ENCODE results near the gene SLC17A1. TPM values are rescaled to one million over a fixed set of nuclear protein-coding genes. Genes with fewer than 3 reads are reported as not detected.

Gene SLC17A1
- total and polyA plus RNA-seq, 2 of the 13 experiments (the other 11 are each of a cell fraction or from before 2014, with no cell fraction given), result 0.09 to 2.1 TPM

DNA sequence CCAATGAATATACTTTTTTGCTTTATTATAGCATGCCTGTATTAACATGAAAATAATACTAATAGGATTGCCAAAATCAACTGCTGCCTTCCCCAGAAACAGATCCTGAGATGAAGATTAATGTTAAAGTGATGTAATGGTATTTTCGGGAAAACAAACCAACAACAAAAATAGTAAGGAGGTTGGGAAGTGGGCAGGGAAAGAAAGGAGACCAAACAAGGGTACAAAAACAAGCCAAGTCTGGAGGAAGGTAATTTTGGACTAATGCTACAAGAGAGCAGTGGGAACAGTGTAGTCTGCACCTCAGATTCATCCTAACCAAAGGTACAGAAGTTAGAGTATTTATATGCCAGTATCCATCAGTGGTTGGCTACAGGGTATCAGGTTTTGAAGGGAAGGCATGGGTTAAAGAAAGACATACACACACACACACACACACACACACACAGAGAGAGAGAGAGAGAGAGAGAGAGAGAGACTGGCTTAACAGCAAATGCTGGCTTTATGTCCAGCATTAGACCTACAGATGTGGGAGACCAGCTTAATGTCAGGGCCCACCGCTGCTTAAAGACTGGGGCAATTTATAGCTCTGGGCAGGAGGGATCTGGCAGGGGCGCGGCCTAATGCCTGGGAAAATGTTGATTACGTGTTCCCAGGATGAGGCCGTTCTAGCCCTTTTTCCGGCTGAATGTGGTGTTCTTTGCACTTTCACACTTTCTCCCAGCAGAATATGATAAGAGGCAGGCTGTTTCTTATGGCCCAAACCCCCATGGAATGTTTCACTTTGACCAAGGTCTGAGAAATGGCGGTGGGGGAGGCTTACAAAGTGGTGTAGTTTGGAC, 3.8 kb upstream of the SLC17A1 start (continued):
- TF ChIP-seq SMAD1 (CRISPR knock-in tag; IDR thresholded peaks at IDR 0.05; ENCODE audit: borderline replicate concordance, low read depth) (no peak), TARDBP (CRISPR knock-in tag; IDR thresholded peaks at IDR 0.05) (peak; percentile 19; the same call in 1 of the 2 replicates), ZNF788 (CRISPR knock-in tag; IDR thresholded peaks at IDR 0.05; ENCODE audit: borderline replicate concordance) (peak; percentile 70; the same call in 1 of the 2 replicates), ZNF687 (CRISPR knock-in tag; IDR thresholded peaks at IDR 0.05) (peak; percentile 15; the same call in 1 of the 2 replicates), GFI1 (CRISPR knock-in tag; IDR thresholded peaks at IDR 0.05; ENCODE audit: borderline replicate concordance) (0 out of 2 replicates have a peak, but pooled peaks have one; percentile 49), NR2F2 (IDR thresholded peaks at IDR 0.05; ENCODE audit: borderline replicate concordance, low read depth) (peak; percentile 38; the same call in 1 of the 2 replicates), SNAPC2 (CRISPR knock-in tag; IDR thresholded peaks at IDR 0.05) (0 out of 2 replicates have a peak, but pooled peaks have one; percentile 37), CC2D1A (CRISPR knock-in tag; IDR thresholded peaks at IDR 0.05) (no peak), ELF3 (CRISPR knock-in tag; IDR thresholded peaks at IDR 0.05) (peak; percentile 38; the same call in 1 of the 2 replicates), E2F2 (CRISPR knock-in tag; IDR thresholded peaks at IDR 0.05; ENCODE audit: borderline replicate concordance) (no peak), JUN (CRISPR knock-in tag; IDR thresholded peaks at IDR 0.05) (0 out of 2 replicates have a peak, but pooled peaks have one; percentile 39), SP4 (CRISPR knock-in tag; IDR thresholded peaks at IDR 0.05) (peak; percentile 58; the same call in 1 of the 2 replicates), TOPORS (CRISPR knock-in tag; IDR thresholded peaks at IDR 0.05) (no peak), MAZ (IDR thresholded peaks at IDR 0.05; ENCODE audit: borderline replicate concordance, low read depth, low read length) (no peak), MAZ (CRISPR knock-in tag; IDR thresholded peaks at IDR 0.05; ENCODE audit: low read depth) (no peak)
- TF ChIP-seq, protein P1, sequence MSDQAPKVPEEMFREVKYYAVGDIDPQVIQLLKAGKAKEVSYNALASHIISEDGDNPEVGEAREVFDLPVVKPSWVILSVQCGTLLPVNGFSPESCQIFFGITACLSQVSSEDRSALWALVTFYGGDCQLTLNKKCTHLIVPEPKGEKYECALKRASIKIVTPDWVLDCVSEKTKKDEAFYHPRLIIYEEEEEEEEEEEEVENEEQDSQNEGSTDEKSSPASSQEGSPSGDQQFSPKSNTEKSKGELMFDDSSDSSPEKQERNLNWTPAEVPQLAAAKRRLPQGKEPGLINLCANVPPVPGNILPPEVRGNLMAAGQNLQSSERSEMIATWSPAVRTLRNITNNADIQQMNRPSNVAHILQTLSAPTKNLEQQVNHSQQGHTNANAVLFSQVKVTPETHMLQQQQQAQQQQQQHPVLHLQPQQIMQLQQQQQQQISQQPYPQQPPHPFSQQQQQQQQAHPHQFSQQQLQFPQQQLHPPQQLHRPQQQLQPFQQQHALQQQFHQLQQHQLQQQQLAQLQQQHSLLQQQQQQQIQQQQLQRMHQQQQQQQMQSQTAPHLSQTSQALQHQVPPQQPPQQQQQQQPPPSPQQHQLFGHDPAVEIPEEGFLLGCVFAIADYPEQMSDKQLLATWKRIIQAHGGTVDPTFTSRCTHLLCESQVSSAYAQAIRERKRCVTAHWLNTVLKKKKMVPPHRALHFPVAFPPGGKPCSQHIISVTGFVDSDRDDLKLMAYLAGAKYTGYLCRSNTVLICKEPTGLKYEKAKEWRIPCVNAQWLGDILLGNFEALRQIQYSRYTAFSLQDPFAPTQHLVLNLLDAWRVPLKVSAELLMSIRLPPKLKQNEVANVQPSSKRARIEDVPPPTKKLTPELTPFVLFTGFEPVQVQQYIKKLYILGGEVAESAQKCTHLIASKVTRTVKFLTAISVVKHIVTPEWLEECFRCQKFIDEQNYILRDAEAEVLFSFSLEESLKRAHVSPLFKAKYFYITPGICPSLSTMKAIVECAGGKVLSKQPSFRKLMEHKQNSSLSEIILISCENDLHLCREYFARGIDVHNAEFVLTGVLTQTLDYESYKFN (CRISPR knock-in tag; conservative IDR thresholded peaks at IDR 0.05), result peak; percentile 91

Data from HepG2 (cell line).